SIG-M5 treated with dmso at 0.1 percent for 504 hours (cell line): ENCODE results near the gene PIGN.
"Not testable (repeated sequence)": the region's sequence is repeated elsewhere in the genome, so short reads cannot be mapped to it uniquely, and the experiment has no call there.

Experiments
- DNase-seq: peaks from one replicate; lab custom pipeline; 2025; ENCODE audit not compliant: unreplicated experiment; lab: John Stamatoyannopoulos, UW

PIGN gene

DNA sequence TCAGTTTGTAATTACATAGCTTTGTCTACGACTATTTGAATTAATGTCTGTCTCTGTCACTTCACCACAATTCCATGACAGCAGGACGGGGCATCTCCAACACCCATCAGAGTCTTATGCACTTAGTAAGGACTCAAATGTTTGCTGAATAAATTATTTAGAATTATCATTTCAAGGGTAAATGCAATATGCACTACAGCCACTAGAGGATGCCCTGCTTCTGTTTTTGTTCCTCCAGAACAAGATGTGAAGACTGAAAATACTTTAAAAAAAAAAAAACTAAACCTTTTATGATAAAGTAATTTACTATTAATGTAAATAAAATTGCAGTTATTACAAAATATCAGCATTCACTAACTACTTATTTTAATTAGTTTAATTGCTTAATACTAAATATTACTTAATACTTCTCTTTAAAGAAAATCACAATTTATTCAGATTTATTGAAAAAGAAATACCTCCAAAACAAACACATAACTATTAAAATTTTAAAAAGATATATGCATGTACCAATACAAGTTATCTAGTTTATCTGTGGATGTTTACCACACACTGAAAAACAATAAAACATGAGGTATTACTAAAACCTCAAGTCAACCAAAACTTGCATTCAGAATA, 3.2 kb downstream of the PIGN start:
- peak; percentile 59 for DNase-seq

DNA sequence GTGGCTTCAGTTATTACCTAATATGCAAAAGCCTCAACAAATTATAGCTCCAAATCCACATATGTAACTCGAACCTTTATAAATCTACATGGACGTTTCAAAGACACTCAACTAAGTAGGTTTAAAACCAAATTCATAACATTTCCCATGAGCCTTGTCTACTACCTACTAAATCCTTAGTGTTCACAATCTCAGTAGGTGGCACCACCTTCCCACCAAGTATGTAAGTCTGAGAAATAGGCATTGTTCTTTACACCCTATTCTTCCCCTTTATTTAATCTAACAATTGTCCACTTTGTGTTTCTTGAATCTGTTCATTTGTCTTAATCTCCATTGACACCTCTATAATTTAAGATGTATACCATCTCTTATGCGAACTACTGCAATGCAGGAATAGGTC, 4.6 kb downstream of the PIGN start:
- no peak for DNase-seq

DNA sequence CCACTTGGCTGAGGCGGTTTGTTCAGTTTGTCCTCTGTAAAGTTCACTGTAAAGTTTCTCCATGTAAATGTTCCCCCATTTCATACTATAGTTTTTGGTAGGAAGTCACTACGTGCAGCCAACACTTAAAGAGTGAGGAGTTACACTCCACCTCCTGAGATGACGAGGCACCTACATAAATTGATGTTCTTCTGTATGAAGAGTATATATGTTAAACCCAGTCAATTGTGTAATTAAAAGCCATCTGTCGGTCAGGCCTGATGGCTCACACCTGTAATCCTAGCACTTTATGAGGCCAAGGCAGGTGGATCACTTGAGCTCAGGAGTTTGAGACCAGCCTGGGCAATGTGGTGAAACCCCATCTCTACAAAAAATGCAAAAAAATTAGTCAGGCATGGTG, 7.6 kb downstream of the PIGN start:
- no peak for DNase-seq

DNA sequence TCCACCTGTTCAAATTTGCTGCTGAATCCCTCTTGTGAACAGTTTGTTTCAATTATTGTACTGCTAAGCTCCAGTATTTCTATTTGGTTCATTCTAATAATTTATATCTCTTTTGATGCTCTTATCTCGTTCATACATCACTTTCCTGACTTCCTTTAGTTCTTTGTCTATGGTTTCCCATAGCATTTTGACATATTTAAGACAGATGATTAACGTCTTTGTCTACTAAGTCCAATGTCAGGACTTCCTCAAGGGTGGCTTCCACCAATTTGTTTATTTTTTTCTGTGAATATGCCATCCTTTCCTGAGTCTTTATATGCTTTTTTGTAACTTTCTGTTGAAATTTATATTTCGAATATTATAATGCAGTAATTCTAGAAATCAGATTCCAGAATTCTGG, 9.6 kb downstream of the PIGN start:
- DNase-seq, result no peak

DNA sequence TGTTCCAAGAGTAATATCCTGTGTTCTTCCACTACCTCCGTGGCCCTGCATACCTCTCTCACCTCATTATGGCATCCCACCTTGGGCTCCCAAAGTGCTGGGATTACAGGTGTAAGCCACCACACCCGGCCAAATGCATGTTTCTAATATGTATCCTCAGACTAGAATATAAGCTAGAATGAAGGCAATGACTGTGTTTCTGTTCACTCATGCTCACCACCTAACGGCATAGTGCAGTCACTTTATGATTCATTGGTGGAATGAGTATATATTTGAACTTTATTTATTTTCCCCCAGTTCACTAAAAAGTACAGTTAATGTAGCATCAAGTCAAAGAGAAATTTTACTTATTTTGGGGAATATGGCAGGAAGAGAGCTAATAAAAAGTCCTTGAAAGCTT, 11.3 kb downstream of the PIGN start:
- DNase-seq, result no peak

DNA sequence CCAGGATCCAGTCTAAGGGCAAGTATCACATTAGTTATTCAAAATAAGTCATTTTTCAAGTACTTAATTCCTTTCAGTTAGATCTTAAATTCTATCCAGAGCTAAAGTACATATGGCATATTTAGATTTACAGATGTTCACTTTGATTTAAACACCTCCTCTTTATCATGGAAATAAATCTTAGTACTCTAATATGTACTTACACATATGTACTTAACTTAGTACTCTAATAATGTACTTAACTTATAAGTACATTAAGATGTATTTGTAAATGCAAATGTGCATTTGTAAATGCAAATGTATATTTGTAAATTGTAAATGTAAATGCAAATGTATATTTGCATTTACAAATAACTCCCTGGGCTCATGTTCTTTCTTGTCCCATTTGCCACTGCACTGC, 14.6 kb downstream of the PIGN start:
- DNase-seq, result no peak

DNA sequence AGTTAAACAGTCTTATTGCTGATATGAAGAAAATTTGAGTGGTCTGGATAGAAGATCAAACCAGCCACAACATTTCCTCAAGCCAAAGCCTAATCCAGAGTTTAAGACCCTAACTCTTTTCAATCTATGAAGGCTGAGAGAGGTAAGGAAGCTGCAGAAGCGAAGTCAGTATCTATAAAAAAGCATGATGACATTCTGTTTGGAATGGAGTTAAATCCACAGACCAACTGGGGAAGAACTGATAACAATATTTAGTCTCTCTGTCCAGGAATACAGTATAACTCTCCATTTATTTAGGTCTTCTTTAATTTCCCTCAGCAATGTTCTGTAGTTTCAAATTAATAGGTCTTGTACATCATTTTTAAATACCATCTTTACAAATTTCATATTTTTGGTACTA, 16.0 kb downstream of the PIGN start:
- DNase-seq, result no peak

DNA sequence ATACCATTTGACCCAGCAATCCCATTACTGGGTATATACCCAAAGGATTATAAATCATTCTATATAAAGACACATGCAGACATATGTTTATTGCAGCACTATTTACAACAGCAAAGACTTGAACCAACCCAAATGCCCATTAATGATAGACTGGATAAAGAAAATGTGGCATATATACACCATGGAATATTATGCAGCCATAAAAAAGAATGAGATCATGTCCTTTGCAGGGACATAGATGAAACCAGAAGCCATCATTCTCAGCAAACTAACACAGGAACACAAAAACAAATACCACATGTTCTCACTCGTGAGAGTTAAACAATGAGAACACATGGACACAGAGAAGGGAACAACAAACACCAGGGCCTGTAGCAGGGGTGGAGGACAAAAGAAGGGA, 20.3 kb downstream of the PIGN start:
- DNase-seq, result not testable (repeated sequence)

DNA sequence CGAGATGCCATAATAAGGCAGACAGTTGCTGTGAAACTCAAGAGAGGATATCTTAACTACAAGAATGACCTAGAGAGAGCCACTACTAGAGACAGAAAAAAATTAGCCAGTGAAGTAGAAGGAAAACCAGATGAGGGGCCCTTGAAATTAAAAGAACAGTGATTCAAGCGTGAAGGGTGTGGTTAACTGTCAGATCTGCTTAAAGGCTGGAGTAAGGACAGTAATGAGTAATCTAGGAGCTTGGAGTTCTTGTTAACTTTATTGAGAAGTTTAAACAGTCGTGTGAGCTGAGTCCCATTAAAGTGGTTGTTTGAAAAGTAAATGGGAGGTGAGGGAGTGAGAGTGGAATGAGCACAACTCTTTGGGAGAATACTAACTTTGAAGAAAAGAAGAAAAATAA, 21.3 kb downstream of the PIGN start:
- no peak for DNase-seq

DNA sequence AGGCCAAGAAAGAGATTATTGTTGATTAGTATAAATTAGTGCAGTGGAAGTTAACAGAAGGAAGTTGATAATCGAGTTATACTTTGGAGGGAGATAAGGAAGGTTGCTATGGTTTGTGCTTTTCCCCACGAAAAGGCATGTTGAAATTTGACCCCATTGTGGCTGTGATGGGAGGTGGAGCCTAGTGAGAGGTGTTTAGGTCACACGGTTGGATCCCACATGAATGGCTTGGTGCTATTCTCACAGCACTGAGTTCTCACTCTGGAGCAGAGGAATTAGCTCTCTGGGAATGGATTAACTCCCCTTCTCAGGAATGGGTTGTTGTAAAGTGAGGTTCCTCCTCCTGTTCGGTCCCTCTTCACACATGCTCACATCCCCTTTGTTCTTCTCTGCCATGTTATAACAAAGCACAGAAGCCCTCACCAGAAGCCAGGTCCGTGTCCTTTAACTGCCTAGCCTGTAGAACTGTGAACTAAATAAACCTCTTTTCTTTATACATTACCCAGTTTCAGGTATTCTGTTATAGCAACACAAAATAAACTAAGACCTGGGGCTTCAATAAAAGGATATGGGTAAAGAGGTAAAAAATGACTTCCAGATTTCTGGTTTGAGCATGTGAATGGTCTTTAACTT, 21.9 kb downstream of the PIGN start:
- no peak for DNase-seq

DNA sequence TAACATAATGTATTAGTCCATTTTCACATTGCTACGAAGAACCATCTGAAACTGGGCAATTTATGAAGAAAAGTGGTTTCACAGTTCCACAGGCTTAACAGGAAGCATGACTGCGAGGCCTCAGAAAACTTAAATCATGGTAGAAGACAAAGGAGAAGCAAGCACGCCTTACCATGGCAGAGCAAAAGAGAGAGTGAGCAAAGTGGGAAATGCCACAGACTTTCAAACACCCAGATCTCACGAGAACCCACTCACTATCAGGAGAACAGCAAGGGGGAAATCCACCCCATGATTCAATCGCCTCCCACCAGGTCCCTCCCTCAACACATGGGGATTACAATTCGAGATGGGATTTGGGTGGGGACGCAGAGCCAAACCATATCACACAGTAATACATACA, 22.5 kb downstream of the PIGN start:
- no peak for DNase-seq

DNA sequence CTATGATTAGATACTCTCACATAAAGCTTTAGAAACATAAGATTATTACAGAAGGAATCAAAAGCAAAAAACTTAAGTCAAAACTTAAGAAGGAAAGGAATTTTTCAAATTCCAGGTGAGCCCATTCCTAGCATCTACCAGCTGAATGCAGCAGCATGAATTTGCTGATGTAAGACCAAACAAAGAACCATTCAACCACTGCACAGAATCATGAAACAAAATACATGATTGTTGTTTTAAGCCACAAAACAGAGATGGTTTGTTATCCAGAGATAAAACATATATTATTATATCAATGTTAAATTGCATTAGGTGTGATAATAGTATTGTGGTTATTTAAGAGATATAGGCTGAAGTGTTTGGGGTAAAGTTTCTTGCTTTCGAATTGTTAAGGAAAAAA, 29.0 kb downstream of the PIGN start:
- DNase-seq, result no peak

DNA sequence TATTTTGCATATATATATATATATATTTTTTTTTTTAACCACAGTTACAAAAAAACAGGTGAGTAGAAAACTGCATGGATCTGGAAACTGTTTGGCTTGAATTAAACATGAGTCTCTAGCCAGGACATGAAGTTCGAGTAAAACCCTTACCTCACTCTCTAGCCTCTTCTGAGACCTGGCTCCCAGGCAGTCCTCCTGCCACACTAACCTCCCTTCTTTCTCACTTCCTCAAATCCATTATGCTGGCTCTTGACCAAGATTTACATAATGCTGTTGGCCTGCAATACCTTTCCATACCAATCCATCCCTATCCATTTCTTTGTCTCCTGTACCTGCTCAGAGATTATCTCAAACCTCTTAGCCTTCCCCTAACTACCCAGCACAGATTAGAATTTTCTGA, 34.0 kb downstream of the PIGN start:
- peak; percentile 59 for DNase-seq

DNA sequence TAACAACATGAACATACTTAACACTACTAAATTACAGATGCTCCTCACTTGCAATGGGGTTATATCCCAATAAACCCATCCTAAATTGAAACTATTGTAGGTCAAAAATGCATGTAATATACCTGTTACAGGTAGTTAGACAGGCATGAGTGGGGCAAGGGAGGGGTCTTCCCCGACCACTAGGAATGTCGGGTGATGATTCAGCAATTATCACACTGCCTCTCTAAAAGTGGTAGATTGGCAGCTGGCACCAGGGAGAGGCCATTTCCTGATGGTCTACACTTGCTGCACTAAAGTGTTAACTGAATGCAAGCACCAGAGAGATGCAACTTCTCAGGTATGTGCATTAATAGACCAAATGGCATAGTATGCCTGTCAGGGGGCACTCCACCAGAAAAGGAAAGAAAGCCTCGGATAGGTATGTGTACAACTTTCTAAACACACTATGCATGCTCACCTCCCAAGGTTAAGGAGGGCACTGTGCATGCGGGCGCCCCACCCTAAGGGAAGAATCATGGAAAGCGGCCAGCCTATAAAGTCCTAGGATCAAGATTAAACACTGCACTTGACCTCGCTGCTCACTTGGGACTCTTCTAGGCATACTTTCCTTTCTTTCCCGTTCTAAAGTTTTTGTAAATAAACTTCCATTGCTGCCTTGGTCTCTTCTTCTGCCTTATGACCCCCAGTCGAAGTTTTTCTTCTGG, 35.6 kb downstream of the PIGN start:
- DNase-seq, result no peak

DNA sequence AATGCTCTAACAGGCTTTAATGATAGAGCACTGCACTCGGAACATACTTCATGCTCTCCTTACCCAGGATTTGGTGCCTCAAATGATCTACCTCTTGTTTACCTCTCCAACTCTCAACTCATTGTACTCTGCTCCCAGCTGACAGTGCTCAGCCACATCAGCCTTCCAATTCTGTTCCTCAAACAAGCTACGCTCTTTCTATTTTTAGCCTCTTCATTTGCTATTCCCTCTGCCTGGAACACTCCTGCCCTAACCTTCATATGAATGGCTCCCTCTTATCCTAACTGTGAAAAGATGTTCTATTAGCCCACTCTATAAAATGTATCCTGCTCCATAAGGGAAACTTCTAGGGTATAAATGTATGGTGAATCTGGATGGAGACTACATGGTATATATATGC, 42.5 kb downstream of the PIGN start:
- no peak for DNase-seq

DNA sequence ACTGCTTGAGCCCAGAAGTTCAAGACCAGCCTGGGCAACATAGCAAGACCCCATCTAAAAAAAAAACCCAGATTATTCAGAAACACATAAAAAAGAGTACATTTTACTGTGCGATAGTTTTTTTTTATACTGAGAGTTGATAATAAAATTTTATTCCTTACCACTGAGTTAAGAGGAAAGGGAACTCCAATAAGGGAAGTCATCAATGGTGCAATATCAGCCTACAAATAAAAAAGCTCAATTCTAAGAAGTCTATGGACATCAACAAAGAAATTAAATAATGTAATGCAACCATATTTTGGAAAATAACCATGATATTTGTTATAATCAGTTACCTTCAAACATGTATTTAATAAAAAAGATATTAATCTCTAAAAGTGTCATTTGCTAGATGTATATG, 46.6 kb downstream of the PIGN start:
- DNase-seq, result no peak

DNA sequence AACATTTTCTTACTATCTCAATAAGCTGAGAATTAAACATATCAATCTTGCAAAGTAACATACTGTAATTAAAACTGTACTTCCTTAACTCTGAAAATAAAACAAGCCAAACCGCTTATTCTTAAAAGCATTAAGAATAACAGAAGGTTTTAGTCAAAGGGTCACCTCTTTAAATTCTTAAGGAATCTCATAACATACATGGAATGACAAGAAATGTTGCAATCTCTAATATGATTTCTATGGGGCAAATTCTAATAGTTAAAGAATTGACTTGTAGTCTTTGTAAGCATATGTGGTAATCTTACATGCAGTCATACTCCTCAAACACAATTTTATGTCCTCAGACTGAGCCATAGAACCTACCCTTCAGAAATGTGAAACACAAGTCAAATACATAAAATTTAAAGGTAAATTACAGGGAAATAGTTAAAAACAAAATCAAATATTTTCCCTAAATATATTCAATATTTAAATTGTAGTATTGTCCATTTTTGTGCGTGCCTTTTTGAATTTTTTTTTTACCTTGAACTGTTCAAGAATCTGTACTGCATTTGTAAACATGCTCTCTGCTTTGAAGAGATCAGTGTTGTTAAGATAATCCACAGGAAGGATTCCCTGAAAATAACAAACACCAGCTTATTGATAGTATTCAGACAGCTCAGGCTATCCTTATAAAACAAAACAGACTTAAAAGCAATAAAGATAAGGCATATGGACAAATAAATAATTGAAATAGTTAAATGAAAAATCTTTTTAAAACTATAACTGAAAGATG, 48.2 kb downstream of the PIGN start:
- DNase-seq, result no peak

DNA sequence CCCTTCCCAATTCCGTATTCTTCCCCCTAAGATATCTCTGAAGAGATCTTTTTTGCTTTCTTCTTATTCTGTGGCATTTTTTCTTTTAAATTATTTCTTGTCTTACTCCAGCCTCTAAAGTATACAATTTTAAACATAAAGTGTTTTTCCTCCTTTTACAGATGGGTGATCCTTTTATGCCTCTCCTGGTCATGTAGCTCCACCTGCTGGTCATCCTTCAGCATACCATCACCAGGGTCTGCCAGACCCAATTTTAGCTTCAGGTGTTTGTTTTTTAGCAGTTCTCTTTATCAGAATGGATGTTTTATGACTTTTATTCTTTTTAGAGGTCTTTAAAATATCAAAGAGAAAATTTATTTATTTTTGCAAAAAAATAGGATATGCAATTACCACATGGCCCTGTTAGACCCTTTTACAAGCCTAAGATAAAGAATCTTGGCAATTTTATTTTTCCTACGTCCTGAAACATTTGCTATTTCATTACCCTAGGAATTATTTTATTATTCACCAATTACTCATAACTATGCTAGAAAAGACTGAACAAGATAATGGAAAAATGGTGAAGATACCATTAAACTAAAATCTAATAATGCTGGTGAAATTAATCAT, 55.5 kb downstream of the PIGN start:
- peak; percentile 56 for DNase-seq

DNA sequence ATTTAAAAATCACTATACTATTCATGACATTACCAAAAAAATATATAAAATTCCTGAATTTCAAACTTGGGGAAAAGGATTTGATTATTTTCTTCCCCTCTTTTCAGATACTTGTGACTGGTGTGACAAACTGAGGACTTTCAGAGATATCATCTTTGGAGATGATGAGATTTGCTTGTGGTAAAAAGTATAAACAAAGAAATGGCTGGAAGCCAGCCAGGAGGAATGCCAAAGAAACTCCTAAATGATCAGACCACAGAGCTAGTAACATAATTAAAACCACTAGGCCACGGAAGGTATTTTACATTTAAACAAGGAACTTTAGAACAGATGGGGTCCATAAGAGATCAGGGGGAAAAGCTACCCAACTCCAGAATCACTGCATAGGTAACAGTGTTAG, 58.7 kb downstream of the PIGN start:
- no peak for DNase-seq

DNA sequence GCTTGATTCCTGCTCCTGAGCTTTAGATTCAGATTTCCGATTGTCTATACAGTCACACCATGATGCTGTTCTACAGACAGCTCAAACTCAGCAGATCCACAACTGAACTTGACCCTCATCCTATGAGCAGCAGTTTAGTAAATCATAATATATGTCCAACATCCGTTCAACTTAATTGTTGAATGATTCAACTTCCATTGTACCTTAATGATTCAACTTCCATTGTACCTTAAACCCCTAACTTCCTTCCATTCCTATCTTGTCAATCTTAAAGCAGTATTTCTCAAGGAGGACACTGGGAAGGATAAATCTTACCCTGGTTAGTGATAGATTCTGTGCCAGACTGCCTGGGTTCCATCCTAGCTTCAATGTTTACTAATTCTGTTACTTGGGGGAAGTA, 60.1 kb downstream of the PIGN start:
- DNase-seq, result no peak

DNA sequence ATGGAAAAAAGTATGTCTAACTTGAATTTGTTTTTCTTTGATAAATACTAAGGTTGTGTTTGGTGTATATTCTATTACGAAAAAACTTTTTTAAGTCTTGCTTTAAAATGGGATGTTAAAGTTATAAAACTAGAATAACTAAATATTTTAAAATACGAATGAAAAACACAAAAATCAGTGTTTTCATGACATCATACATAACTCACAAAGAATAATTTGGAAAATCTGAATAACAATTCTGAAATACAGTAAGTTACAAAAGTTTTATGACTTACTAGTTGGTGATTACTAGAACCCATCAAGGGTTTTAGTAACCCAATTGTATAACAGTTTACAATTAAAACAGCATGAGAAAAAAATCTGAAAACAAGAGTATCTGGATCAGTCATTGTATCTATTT, 61.2 kb downstream of the PIGN start:
- DNase-seq, result no peak

DNA sequence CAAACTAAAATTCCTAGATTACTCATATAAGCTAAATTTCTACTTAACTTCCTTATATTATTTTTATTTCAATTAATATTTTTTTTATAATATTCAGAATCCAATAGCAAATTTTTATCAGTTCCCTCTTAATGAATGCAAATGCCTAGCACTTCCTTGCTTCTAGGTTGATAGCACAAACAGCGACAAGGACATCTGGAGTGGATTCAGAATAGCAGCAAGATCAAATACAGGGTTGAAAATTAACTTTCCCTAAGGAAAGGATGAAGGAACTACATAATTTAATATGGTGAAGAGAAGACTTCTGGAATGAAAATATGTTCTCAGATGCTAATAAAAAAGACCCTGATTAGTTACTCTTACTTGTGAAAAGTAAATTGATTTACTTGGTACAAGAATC, 64.5 kb downstream of the PIGN start:
- no peak for DNase-seq
